ENCODE data around the gene P2RY8. TPM values are rescaled to one million over a fixed set of nuclear protein-coding genes. Genes with fewer than 3 reads are reported as not detected.

The P2RY8 gene
- total RNA-seq, 3 donors from 2014 or later (not counting 1 experiment from before 2014, with no cell fraction given) = 73.7 to 114 (median 107) TPM

- WGBS (ENCODE audit: insufficient coverage) = 96% methylated on average over 2 of the region's 2 CpGs
These were observed 64.0 kb downstream of the P2RY8 start for GRCh38 chrX:1472975-1473374.

DNA sequence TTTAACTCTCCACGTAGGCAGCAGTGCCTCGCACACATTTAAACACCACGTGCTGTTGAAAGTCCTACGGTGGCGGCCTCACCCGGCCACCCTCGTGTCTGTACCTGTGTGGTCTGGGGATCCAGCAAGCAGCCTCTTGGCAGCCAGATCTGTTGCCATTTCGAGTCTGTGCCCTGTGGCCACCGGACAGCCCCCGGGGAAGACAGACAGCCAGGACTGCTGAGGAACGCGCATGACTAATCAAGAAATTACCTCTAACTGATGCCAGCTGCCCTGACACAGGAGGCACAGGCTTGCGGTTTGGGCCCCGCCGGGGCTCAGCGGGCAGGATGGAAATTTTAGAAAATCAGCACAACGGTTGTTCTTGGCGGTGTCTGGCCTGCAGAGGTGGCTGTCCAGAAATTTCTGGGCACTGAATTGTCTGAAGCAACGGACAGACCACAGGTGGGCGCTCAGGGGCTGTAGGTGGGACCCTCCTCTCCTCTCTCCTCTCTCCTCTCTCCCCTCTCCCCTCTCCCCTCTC is 68.7 kb downstream of the P2RY8 start:
- DNase-seq = peak; percentile 73 to 89
- Mint-ChIP-seq H3K9me3 (peaks cover 4 to 11% of the 10 kb centered on the region in 2 donors), H3K36me3 (peaks cover 8% of the 10 kb centered on the region), H3K4me3 (peak overlapping the region; percentile 93), H3K27ac (peak overlapping the region; percentile 90 to 91), H3K4me1 (peaks cover 73 to 91% of the 10 kb centered on the region in 2 donors), H3K27me3 (ENCODE audit: low read depth in 2 of 2) (no peaks in the 10 kb centered on the region)
- Histone ChIP-seq H3K9me3 (ENCODE audit: control insufficient read depth, insufficient read depth, low read length) (no peaks in the 10 kb centered on the region), H3K36me3 (ENCODE audit: control insufficient read depth, insufficient read depth, low read length) (peaks cover 26% of the 10 kb centered on the region), H3K27ac (ENCODE audit: low read length) (peak overlapping the region; percentile 83), H3K4me3 (ENCODE audit: low read length) (no peak overlapping the region), H3K27me3 (ENCODE audit: control insufficient read depth, insufficient read depth, low read length) (no peaks in the 10 kb centered on the region), H3K4me1 (ENCODE audit: control insufficient read depth, insufficient read depth, low read length) (peaks cover 93% of the 10 kb centered on the region)
- intact Hi-C loops (cut with micrococcal nuclease) = loop anchor here (1.0 to 10.0 kb wide), 3 partner anchors 14 to 1226 kb away; partner anchors contain the start of gene CD99
- 2% methylated on average over 19 of the region's 20 CpGs for WGBS (ENCODE audit: insufficient coverage)
- ATAC-seq = peak; percentile 61 to 71 (median 66)
- TF ChIP-seq, protein P1, sequence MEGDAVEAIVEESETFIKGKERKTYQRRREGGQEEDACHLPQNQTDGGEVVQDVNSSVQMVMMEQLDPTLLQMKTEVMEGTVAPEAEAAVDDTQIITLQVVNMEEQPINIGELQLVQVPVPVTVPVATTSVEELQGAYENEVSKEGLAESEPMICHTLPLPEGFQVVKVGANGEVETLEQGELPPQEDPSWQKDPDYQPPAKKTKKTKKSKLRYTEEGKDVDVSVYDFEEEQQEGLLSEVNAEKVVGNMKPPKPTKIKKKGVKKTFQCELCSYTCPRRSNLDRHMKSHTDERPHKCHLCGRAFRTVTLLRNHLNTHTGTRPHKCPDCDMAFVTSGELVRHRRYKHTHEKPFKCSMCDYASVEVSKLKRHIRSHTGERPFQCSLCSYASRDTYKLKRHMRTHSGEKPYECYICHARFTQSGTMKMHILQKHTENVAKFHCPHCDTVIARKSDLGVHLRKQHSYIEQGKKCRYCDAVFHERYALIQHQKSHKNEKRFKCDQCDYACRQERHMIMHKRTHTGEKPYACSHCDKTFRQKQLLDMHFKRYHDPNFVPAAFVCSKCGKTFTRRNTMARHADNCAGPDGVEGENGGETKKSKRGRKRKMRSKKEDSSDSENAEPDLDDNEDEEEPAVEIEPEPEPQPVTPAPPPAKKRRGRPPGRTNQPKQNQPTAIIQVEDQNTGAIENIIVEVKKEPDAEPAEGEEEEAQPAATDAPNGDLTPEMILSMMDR (IDR thresholded peaks at IDR 0.05) = no peak

More at GRCh38 chrX:1472975-1473374, 64.0 kb downstream of the P2RY8 start:
- H3K27me3 Mint-ChIP-seq (ENCODE audit: low read depth in 2 of 2) = no peaks in the 10 kb centered on the region
- Histone ChIP-seq H3K4me1 (ENCODE audit: control insufficient read depth, insufficient read depth, low read length) (peaks cover 67% of the 10 kb centered on the region), H3K4me3 (ENCODE audit: low read length) (no peak overlapping the region), H3K27ac (ENCODE audit: low read length) (no peak overlapping the region), H3K9me3 (ENCODE audit: control insufficient read depth, insufficient read depth, low read length) (no peaks in the 10 kb centered on the region), H3K36me3 (ENCODE audit: control insufficient read depth, insufficient read depth, low read length) (peaks cover 5% of the 10 kb centered on the region), H3K27me3 (ENCODE audit: control insufficient read depth, insufficient read depth, low read length) (no peaks in the 10 kb centered on the region)
- H3K9me3 Mint-ChIP-seq = peaks cover 8 to 27% of the 10 kb centered on the region in 2 donors
- H3K36me3 Mint-ChIP-seq = peaks cover 8% of the 10 kb centered on the region
- no peak for DNase-seq
- intact Hi-C loops (cut with micrococcal nuclease) = no loop called here
- H3K4me3 Mint-ChIP-seq = no peak overlapping the region
- peak overlapping the region; percentile 90 to 98 for H3K27ac Mint-ChIP-seq
- ATAC-seq = no peak
- TF ChIP-seq, protein P1 (IDR thresholded peaks at IDR 0.05) = no peak
- peaks cover 52 to 82% of the 10 kb centered on the region in 2 donors for H3K4me1 Mint-ChIP-seq

DNA sequence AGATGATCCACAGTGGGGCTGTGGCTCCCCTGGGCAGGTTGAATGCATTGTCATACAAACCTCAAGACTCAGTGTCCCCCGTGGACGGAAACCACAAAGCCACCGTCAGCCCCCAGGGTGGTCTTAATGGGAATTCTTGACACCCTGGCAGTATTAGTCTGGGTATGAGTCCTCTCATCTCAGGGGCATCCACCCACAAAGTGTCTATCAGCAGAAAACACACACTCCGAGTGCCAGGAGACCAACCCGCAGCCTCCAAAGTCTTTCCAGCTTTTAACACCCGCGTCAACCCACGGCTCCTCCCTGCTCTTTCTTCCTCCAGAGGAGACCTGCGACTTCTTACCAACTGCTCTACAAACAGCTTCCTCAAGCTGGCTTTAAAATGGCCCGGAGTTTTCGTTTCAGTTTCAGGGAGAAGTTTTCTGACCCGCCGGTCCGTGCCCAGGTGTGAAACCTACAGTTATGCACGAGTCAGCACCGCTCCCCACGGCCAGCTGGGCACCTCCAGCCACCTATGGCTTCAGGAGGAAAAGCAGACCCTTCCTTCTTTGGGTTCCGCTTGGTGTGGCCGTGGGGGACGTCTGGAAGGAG is 69.9 kb downstream of the P2RY8 start:
- intact Hi-C loops (cut with micrococcal nuclease) = loop anchor here (10.0 kb wide), 1 partner anchor 1228 kb away; the partner anchor contains the start of gene CD99
- H3K4me3 Mint-ChIP-seq = peak overlapping the region; percentile 93

More for the DNA sequence above, 69.9 kb downstream of the P2RY8 start:
- H3K27me3 ChIP-seq (ENCODE audit: control insufficient read depth, insufficient read depth, low read length) = no peaks in the 10 kb centered on the region
- H3K27me3 Mint-ChIP-seq (ENCODE audit: low read depth in 2 of 2) = no peaks in the 10 kb centered on the region
- peak overlapping the region; percentile 83 for H3K27ac ChIP-seq (ENCODE audit: low read length)
- WGBS (ENCODE audit: insufficient coverage) = 1% methylated on average over 20 of the region's 20 CpGs
- peak; percentile 11 to 22 (median 12) for ATAC-seq
- H3K4me1 Mint-ChIP-seq = peaks cover 79 to 92% of the 10 kb centered on the region in 2 donors
- peaks cover 95% of the 10 kb centered on the region for H3K4me1 ChIP-seq (ENCODE audit: control insufficient read depth, insufficient read depth, low read length)
- H3K9me3 ChIP-seq (ENCODE audit: control insufficient read depth, insufficient read depth, low read length) = no peaks in the 10 kb centered on the region
- H3K36me3 ChIP-seq (ENCODE audit: control insufficient read depth, insufficient read depth, low read length) = peaks cover 26% of the 10 kb centered on the region
- H3K4me3 ChIP-seq (ENCODE audit: low read length) = peak overlapping the region; percentile 37
- DNase-seq = peak; percentile 51 to 80
- H3K9me3 Mint-ChIP-seq = peaks cover 2 to 3% of the 10 kb centered on the region in 2 donors
- TF ChIP-seq, protein P1 (IDR thresholded peaks at IDR 0.05) = no peak
- H3K27ac Mint-ChIP-seq = peak overlapping the region; percentile 90 to 91
- peaks cover 5% of the 10 kb centered on the region for H3K36me3 Mint-ChIP-seq
